KMS-11 (cell line): ENCODE results near the gene LMF2.

Experiments
- H2AFZ ChIP-seq: fragments of 200-600 bp; sonication (generic); 2 replicates; pipeline ENCODE4 v1.6.1; 2016; ENCODE audit warnings: antibody characterized with exemption, mixed run types, low read depth
- H3K27ac ChIP-seq: fragments of 200-600 bp; sonication (generic); 2 replicates; pipeline ENCODE4 v1.6.1; 2016; ENCODE audit warnings: mild to moderate bottlenecking, mixed run types
- H3K27me3 ChIP-seq: fragments of 200-600 bp; sonication (generic); 2 replicates; pipeline ENCODE4 v1.6.1; 2017; ENCODE audit warnings: mild to moderate bottlenecking, low read depth, mixed run types, moderate library complexity; ENCODE audit not compliant: insufficient read depth
- H3K36me3 ChIP-seq: fragments of 200-600 bp; sonication (generic); 2 replicates; pipeline ENCODE4 v1.6.1; 2017; ENCODE audit warnings: mild to moderate bottlenecking, mixed run types; ENCODE audit not compliant: insufficient read depth
- H3K4me1 ChIP-seq: fragments of 200-600 bp; sonication (generic); 2 replicates; pipeline ENCODE4 v1.6.1; 2016; ENCODE audit warnings: mild to moderate bottlenecking, low read depth, mixed run types; ENCODE audit not compliant: poor library complexity, severe bottlenecking
- H3K4me2 ChIP-seq: fragments of 200-600 bp; sonication (generic); 2 replicates; pipeline ENCODE4 v1.7.0; 2016; ENCODE audit warnings: mild to moderate bottlenecking, mixed run types
- H3K4me3 ChIP-seq: fragments of 200-600 bp; sonication (generic); IDR thresholded peaks from 2 replicates; pipeline ENCODE4 v1.6.1; 2017; ENCODE audit warnings: low read depth, low read length, mixed read lengths; ENCODE audit not compliant: insufficient read depth
- H3K79me2 ChIP-seq: fragments of 200-600 bp; sonication (generic); 2 replicates; pipeline ENCODE4 v1.6.1; 2016; ENCODE audit warnings: low read depth, mixed run types; ENCODE audit not compliant: insufficient read depth
- H3K9ac ChIP-seq: fragments of 200-600 bp; sonication (generic); 2 replicates; pipeline ENCODE4 v1.6.1; 2016; ENCODE audit warnings: mild to moderate bottlenecking, mixed run types
- H4K20me1 ChIP-seq: fragments of 200-600 bp; sonication (generic); 2 replicates; pipeline ENCODE4 v1.6.1; 2016; ENCODE audit warnings: mild to moderate bottlenecking, mixed run types; ENCODE audit not compliant: insufficient read depth
- TF ChIP-seq, protein P1 (sequence below): fragments of 200-600 bp; sonication (generic); conservative IDR thresholded peaks from 2 replicates; pipeline ENCODE4 v1.6.1; 2017; ENCODE audit warnings: low read depth, mild to moderate bottlenecking, antibody characterized with exemption, low read length, moderate library complexity, mixed read lengths

Gene LMF2

DNA sequence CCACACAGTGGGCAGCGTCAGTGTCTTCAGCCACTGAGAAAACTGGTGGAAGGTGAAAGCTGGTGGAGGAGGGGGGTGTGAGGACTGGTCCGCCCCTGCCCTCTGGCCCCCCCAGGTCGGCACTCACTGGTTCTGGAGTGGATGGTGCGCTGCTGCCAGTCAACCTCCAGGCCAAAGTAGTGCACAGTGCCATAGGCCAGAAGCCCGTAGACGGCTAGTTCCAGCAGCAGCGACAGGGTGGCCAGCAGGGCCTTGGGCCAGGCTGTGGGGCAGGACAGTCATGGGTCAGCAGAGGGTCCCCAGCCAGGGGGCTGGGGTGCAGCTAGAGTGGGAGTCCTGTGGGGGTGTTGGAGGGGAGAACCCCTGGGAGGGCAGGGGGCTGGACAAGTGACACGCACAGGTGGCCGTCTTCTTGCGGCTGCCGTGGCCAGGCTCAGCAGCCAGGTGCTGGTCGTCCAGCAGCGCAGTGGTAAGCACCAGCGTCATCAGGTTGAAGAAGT, 2.2 kb downstream of the LMF2 start:
- no peaks in the 10 kb centered on the region for H3K36me3 ChIP-seq
- H3K79me2 ChIP-seq = peaks cover 28% of the 10 kb centered on the region
- TF ChIP-seq, protein P1, sequence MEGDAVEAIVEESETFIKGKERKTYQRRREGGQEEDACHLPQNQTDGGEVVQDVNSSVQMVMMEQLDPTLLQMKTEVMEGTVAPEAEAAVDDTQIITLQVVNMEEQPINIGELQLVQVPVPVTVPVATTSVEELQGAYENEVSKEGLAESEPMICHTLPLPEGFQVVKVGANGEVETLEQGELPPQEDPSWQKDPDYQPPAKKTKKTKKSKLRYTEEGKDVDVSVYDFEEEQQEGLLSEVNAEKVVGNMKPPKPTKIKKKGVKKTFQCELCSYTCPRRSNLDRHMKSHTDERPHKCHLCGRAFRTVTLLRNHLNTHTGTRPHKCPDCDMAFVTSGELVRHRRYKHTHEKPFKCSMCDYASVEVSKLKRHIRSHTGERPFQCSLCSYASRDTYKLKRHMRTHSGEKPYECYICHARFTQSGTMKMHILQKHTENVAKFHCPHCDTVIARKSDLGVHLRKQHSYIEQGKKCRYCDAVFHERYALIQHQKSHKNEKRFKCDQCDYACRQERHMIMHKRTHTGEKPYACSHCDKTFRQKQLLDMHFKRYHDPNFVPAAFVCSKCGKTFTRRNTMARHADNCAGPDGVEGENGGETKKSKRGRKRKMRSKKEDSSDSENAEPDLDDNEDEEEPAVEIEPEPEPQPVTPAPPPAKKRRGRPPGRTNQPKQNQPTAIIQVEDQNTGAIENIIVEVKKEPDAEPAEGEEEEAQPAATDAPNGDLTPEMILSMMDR = no peak
- H3K4me3 ChIP-seq = no peak overlapping the region
- H3K4me1 ChIP-seq = peaks cover 7% of the 10 kb centered on the region
- H2AFZ ChIP-seq = no peak overlapping the region
- H3K9ac ChIP-seq = no peak overlapping the region
- no peak overlapping the region for H3K4me2 ChIP-seq
- no peaks in the 10 kb centered on the region for H3K27me3 ChIP-seq
- no peak overlapping the region for H3K27ac ChIP-seq
- no peaks in the 10 kb centered on the region for H4K20me1 ChIP-seq

DNA sequence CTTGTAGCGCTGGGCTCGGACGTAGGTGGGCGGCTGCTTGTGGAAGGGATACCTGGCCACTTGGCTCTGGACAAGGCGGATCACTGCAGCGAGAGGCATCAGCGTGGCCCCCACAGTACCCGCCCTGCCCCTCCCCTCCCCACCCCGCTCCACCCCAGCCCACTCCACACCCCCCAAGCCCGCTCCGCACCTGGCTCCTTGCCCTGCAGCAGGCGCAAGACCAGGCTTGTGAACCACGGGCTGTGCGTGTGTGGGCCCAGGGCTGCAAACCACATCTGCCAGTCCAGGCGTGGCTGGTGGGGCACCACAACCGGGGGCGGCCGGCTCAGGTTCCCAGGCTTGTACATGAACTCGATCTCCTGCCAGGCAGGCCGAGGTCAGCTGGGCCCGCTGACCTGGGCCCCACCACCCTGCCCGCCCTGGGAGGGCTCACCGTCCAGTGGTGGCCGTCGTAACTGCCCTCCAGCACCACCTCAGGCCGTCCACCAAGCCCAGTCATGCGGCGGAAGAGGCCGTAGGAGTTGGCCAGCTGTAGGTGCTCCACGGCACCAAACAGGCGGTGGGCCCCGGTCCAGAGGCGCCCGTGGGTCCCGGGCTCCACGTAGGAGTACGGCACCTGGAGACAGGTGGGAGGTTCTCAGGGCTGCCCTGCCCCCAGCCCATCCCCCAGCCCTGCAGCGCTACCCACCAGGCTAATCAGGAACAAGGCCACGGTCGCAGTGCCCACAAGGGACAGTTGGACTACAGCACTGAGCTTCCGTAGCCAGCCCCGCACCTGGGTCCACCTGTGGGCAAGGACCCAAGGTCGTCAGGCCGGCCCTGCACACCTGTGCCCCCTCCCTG, 2.9 kb downstream of the LMF2 start:
- no peak overlapping the region for H3K4me2 ChIP-seq
- H2AFZ ChIP-seq = no peak overlapping the region
- no peaks in the 10 kb centered on the region for H3K36me3 ChIP-seq
- no peak overlapping the region for H3K27ac ChIP-seq
- H3K9ac ChIP-seq = no peak overlapping the region
- H3K27me3 ChIP-seq = no peaks in the 10 kb centered on the region
- peaks cover 6% of the 10 kb centered on the region for H3K4me1 ChIP-seq
- H3K79me2 ChIP-seq = peaks cover 21% of the 10 kb centered on the region
- H3K4me3 ChIP-seq = no peak overlapping the region
- no peaks in the 10 kb centered on the region for H4K20me1 ChIP-seq
- TF ChIP-seq, protein P1 = no peak

DNA sequence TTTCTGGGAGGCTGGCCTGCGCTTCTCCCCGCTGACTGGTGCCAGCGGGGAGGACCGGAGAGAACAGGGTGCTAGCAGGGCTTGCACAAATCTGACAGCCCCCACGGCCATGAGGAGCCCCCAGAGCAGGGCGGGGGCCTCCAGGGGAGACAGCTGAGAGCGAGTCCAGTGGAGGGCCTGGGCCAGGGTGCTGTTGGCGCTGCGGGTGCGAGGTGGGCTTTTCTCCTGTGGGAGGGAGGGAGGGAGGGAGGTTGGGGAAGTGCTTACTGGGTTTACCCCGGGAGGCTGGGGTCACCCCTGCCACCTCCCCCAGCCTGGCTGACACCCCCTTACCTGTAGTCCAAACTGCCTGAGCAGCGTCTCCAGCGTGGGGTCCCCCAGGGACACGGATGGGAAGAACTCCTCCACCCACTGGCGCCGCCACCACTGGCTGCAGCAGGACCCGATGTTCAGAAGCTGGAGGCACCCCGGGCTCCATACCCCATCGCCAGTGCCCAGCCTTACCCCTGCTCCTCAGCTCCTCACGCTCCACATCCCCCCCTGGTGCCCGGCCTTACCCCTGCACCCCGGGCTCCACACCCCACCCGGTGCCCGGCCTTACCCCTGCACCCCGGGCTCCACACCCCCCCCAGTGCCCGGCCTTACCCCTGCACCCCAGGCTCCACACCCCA, 3.9 kb downstream of the LMF2 start:
- peaks cover 11% of the 10 kb centered on the region for H3K79me2 ChIP-seq
- H3K27me3 ChIP-seq = no peaks in the 10 kb centered on the region
- H3K4me3 ChIP-seq = no peak overlapping the region
- H3K4me2 ChIP-seq = no peak overlapping the region
- no peak overlapping the region for H3K9ac ChIP-seq
- TF ChIP-seq, protein P1 = no peak
- H3K36me3 ChIP-seq = no peaks in the 10 kb centered on the region
- H4K20me1 ChIP-seq = no peaks in the 10 kb centered on the region
- H3K27ac ChIP-seq = no peak overlapping the region
- no peak overlapping the region for H2AFZ ChIP-seq
- H3K4me1 ChIP-seq = no peaks in the 10 kb centered on the region

DNA sequence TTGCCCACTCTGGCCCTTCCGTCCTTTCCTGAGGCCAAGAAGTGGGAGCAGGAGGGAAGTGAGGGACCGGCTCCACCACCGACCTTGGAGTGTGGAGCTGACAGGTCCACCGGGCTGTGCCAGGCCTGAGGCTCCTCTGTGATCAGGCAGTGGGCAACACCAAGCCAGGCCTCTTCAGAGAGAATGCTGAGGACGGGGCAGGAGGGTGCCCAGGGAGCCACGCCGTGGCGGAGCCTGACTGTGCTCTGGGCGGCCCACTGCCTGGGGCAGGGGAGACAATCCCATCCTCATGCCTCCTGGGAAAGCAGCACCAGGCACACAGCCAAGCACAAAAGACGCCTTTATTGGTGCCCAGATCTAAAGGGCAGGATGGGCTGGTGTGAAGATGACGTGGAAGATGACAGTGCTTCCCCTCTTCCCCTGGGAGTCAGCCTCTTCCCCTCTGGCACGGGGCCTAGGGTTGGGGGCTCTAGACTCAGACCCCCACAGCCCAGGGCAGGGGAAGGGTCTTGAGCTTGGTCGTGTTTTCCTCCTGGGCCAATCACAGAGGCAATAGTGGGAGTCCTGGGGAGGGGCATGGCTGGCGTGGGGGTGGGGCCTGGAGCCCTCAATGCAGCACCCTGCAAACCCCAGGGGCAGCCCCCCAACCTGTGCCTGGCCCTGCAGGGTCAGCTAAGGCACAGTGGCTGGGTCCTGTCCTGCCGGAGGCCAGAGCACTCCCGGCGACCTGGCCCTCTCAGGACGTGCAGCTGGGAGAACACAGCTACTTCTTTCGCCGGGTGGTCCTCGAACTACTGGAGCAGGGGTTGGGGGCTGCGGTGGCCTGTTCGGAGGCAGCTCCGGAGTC, 4.7 kb downstream of the LMF2 start:
- TF ChIP-seq, protein P1 = no peak
- Histone ChIP-seq H3K27me3 (no peaks in the 10 kb centered on the region), H3K4me1 (no peaks in the 10 kb centered on the region), H4K20me1 (no peaks in the 10 kb centered on the region), H2AFZ (no peak overlapping the region), H3K79me2 (peaks cover 9% of the 10 kb centered on the region; the same call in 1 of the 2 replicates), H3K27ac (no peak overlapping the region), H3K4me3 (no peak overlapping the region), H3K36me3 (no peaks in the 10 kb centered on the region), H3K4me2 (no peak overlapping the region), H3K9ac (no peak overlapping the region)
